HEK293 (cell line): ENCODE results near the gene OSCP1.

Experiments used
- CTCF ChIP-seq: fragments of 450-650 bp; formaldehyde crosslinking; IDR thresholded peaks from 2 replicates; pipeline ENCODE4 v1.5.1; 2016; ENCODE audit warnings: missing biosample characterization, missing genetic modification characterization
- GLI2 ChIP-seq: fragments of 450-650 bp; formaldehyde crosslinking; IDR thresholded peaks from 2 replicates; pipeline ENCODE4; 2017; ENCODE audit warnings: missing biosample characterization, missing genetic modification characterization, low read depth, borderline replicate concordance
- ZIC2 ChIP-seq: fragments of 450-650 bp; formaldehyde crosslinking; IDR thresholded peaks from 2 replicates; pipeline ENCODE4 v1.5.1; 2016; ENCODE audit warnings: missing biosample characterization, missing genetic modification characterization
- ZNF175 ChIP-seq: fragments of 450-650 bp; formaldehyde crosslinking; IDR thresholded peaks from 2 replicates; pipeline ENCODE4 v1.5.1; 2016; ENCODE audit warnings: missing biosample characterization, missing genetic modification characterization
- ZNF26 ChIP-seq: fragments of 450-650 bp; formaldehyde crosslinking; IDR thresholded peaks from 2 replicates; pipeline ENCODE4 v1.5.1; 2016; ENCODE audit warnings: missing biosample characterization, missing genetic modification characterization
- ZNF768 ChIP-seq: fragments of 450-650 bp; formaldehyde crosslinking; IDR thresholded peaks from 2 replicates; pipeline ENCODE4 v1.5.1; 2018; ENCODE audit warnings: missing biosample characterization, mild to moderate bottlenecking, missing genetic modification characterization
- ZNF777 ChIP-seq: fragments of 450-650 bp; formaldehyde crosslinking; IDR thresholded peaks from 2 replicates; pipeline ENCODE4 v1.5.1; 2017; ENCODE audit warnings: missing biosample characterization, missing genetic modification characterization, borderline replicate concordance
- TF ChIP-seq, protein P1 (sequence below): fragments of 450-650 bp; formaldehyde crosslinking; IDR thresholded peaks from 2 replicates; pipeline ENCODE4 v1.5.1; 2017; ENCODE audit warnings: missing biosample characterization, missing genetic modification characterization
- TF ChIP-seq, protein P2 (sequence below): fragments of 450-650 bp; formaldehyde crosslinking; IDR thresholded peaks from 2 replicates; pipeline ENCODE4 v1.5.1; 2016; ENCODE audit warnings: missing biosample characterization, missing genetic modification characterization, low read depth

DNA sequence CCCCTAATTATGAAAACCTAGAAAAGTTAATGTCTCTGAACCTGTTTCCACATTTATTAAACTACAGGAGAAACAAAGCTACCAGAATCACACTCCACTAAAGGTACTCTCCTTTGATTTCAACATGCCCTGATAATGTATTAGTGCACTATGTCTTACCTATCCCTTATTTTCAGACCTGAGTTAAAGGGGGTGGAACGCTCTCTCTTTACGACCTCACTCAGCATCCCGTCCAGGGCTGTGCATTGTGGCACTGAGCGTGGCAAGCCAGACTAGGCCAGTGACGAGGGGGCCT, 53.2 kb downstream of the OSCP1 start:
- no peak for TF ChIP-seq CTCF
- TF ChIP-seq, protein P1, sequence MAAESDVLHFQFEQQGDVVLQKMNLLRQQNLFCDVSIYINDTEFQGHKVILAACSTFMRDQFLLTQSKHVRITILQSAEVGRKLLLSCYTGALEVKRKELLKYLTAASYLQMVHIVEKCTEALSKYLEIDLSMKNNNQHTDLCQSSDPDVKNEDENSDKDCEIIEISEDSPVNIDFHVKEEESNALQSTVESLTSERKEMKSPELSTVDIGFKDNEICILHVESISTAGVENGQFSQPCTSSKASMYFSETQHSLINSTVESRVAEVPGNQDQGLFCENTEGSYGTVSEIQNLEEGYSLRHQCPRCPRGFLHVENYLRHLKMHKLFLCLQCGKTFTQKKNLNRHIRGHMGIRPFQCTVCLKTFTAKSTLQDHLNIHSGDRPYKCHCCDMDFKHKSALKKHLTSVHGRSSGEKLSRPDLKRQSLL (tag by site-specific recombination), result no peak
- no peak for TF ChIP-seq ZIC2
- no peak for TF ChIP-seq ZNF768 (tag by site-specific recombination)
- TF ChIP-seq, protein P2, sequence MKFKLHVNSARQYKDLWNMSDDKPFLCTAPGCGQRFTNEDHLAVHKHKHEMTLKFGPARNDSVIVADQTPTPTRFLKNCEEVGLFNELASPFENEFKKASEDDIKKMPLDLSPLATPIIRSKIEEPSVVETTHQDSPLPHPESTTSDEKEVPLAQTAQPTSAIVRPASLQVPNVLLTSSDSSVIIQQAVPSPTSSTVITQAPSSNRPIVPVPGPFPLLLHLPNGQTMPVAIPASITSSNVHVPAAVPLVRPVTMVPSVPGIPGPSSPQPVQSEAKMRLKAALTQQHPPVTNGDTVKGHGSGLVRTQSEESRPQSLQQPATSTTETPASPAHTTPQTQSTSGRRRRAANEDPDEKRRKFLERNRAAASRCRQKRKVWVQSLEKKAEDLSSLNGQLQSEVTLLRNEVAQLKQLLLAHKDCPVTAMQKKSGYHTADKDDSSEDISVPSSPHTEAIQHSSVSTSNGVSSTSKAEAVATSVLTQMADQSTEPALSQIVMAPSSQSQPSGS, result no peak
- no peak for TF ChIP-seq ZNF175 (tag by site-specific recombination)
- TF ChIP-seq GLI2 (tag by site-specific recombination), result no peak
- no peak for TF ChIP-seq ZNF26 (tag by site-specific recombination)
- no peak for TF ChIP-seq ZNF777 (tag by site-specific recombination)
